Keratinocyte (primary cell): ENCODE data around the gene FLG. TPM values are rescaled to one million over a fixed set of nuclear protein-coding genes. Genes with fewer than 3 reads are reported as not detected.
"Not testable (repeated sequence)": the region's sequence is repeated elsewhere in the genome, so short reads cannot be mapped to it uniquely, and the experiment has no call there.

Experiments used
- DNase-seq: peaks from one replicate; pipeline ENCODE4 v3.0.0-alpha.2; 2011; ENCODE audit warnings: low read depth, missing footprints, low spot score
- FAIRE-seq: peaks from 2 replicates; lab custom pipeline; 2011; peaks lifted over from hg19 to GRCh38; lab: Jason Lieb, UNC
- H2AFZ ChIP-seq: 2 replicates; pipeline ENCODE4 v1.6.0; 2012; ENCODE audit warnings: low read length, control low read depth, inconsistent platforms; ENCODE audit not compliant: control insufficient read depth
- H3K27ac ChIP-seq: 2 replicates; pipeline ENCODE4 v1.5.1; 2011; ENCODE audit warnings: low read length; ENCODE audit not compliant: control insufficient read depth, insufficient read depth
- H3K27me3 ChIP-seq: 3 replicates; pipeline ENCODE4 v1.6.0; 2011; ENCODE audit warnings: low read length; ENCODE audit not compliant: control insufficient read depth, insufficient read depth; ENCODE audit errors: extremely low read depth
- H3K36me3 ChIP-seq, 2 experiments: 2 replicates in 1 of 2; 3 replicates in 1 of 2; pipeline ENCODE4 v1.5.1; 2011; ENCODE audit warnings: low read length in 2 of 2, mild to moderate bottlenecking in 1 of 2; ENCODE audit not compliant: control insufficient read depth in 2 of 2, insufficient read depth in 2 of 2; ENCODE audit errors: extremely low read depth in 1 of 2
- H3K4me1 ChIP-seq: 3 replicates; pipeline ENCODE4 v1.5.1; 2011; ENCODE audit warnings: low read length; ENCODE audit not compliant: control insufficient read depth, insufficient read depth; ENCODE audit errors: extremely low read depth
- H3K4me2 ChIP-seq: 3 replicates; pipeline ENCODE4 v1.6.0; 2011; ENCODE audit warnings: low read depth, low read length; ENCODE audit not compliant: control insufficient read depth, insufficient read depth; ENCODE audit errors: extremely low read depth
- H3K4me3 ChIP-seq, 3 experiments: fragments of 200-600 bp in 1 of 3; sonication (generic) in 1 of 3; 2 replicates in 2 of 3; 3 replicates in 1 of 3; pipeline ENCODE4 v1.5.1; 2011 to 2016; ENCODE audit warnings: low read length in 3 of 3, mild to moderate bottlenecking in 3 of 3, control low read depth in 2 of 3, inconsistent platforms in 1 of 3, low read depth in 1 of 3, mixed read lengths in 1 of 3, mixed run types in 1 of 3, moderate library complexity in 1 of 3; ENCODE audit not compliant: control insufficient read depth in 2 of 3, insufficient read depth in 2 of 3; ENCODE audit errors: extremely low read depth in 1 of 3
- H3K79me2 ChIP-seq: 2 replicates; pipeline ENCODE4 v1.6.0; 2012; ENCODE audit warnings: low read length; ENCODE audit not compliant: control insufficient read depth, insufficient read depth
- H3K9ac ChIP-seq: 3 replicates; pipeline ENCODE4 v1.6.0; 2011; ENCODE audit warnings: low read length; ENCODE audit not compliant: control insufficient read depth, insufficient read depth; ENCODE audit errors: extremely low read depth
- H3K9me1 ChIP-seq: 3 replicates; pipeline ENCODE4 v1.6.0; 2011; ENCODE audit warnings: low read length; ENCODE audit not compliant: control insufficient read depth, insufficient read depth; ENCODE audit errors: extremely low read depth
- H3K9me3 ChIP-seq: 2 replicates; pipeline ENCODE4 v1.5.1; 2012; ENCODE audit warnings: low read depth, low read length; ENCODE audit not compliant: control insufficient read depth
- H4K20me1 ChIP-seq: 3 replicates; pipeline ENCODE4 v1.6.0; 2011; ENCODE audit warnings: low read length; ENCODE audit not compliant: control insufficient read depth, insufficient read depth; ENCODE audit errors: extremely low read depth
- dilution Hi-C: fragments of 300-500 bp; cut with MboI; formaldehyde crosslinking; loops from one replicate; pipeline ENCODE4 v1.7.0; 2020; ENCODE audit warnings: low sequenced_read_pairs; ENCODE audit not compliant: extremely low pct_ligation_motif_present
- polyA plus RNA-seq, 5 experiments: library from polyadenylated mRNA; depleted of rRNA in 3 of 5; stranded (reverse) in 3 of 5; stranded (forward) in 1 of 5; unstranded in 1 of 5; fragments of >200 nt; gene quantifications; 1 replicate in 1 of 5; 2 replicates in 3 of 5; 3 replicates in 1 of 5; pipeline versions ENCODE4 v1.2.1 to v1.2.3, GENCODE V29; 2011 to 2012; ENCODE audit warnings: missing spikeins in 2 of 5, low read depth in 1 of 5, low replicate concordance in 1 of 5

FLG gene
- polyA plus RNA-seq, 1 donor (not counting 4 experiments of a cell fraction or from before 2014, with no cell fraction given) = 8.8 TPM

- H3K79me2 ChIP-seq, FAIRE-seq, H3K4me1 ChIP-seq, dilution Hi-C loops, H3K9ac ChIP-seq, H4K20me1 ChIP-seq, H3K4me3 ChIP-seq, DNase-seq, H3K4me2 ChIP-seq, H3K27me3 ChIP-seq, H3K9me1 ChIP-seq, H3K36me3 ChIP-seq, H3K9me3 ChIP-seq, H3K27ac ChIP-seq, H2AFZ ChIP-seq: not testable (repeated sequence)
These were observed 16.3 kb downstream of the FLG start for GRCh38 chr1:152308758-152309157.

- FAIRE-seq, H3K79me2 ChIP-seq, H3K27ac ChIP-seq, H3K4me1 ChIP-seq, H3K9me1 ChIP-seq, dilution Hi-C loops, H3K4me3 ChIP-seq, H3K4me2 ChIP-seq, H4K20me1 ChIP-seq, H3K9me3 ChIP-seq, DNase-seq, H3K36me3 ChIP-seq, H3K9ac ChIP-seq, H2AFZ ChIP-seq, H3K27me3 ChIP-seq: not testable (repeated sequence)
These were observed 17.1 kb downstream of the FLG start for GRCh38 chr1:152307970-152308369.

GRCh38 chr1:152306123-152306522, 18.9 kb downstream of the FLG start:
- H3K9ac ChIP-seq, H3K27me3 ChIP-seq, H3K79me2 ChIP-seq, FAIRE-seq, H3K4me3 ChIP-seq, DNase-seq, H3K36me3 ChIP-seq, dilution Hi-C loops, H3K4me1 ChIP-seq, H4K20me1 ChIP-seq, H3K27ac ChIP-seq, H3K9me3 ChIP-seq, H3K4me2 ChIP-seq, H2AFZ ChIP-seq, H3K9me1 ChIP-seq: not testable (repeated sequence)

GRCh38 chr1:152304773-152305172, 20.3 kb downstream of the FLG start:
- H3K9me3 ChIP-seq, H3K4me2 ChIP-seq, dilution Hi-C loops, H2AFZ ChIP-seq, H3K9ac ChIP-seq, H3K36me3 ChIP-seq, H3K79me2 ChIP-seq, DNase-seq, H3K9me1 ChIP-seq, H3K4me3 ChIP-seq, H3K27me3 ChIP-seq, H3K27ac ChIP-seq, FAIRE-seq, H4K20me1 ChIP-seq, H3K4me1 ChIP-seq: not testable (repeated sequence)

GRCh38 chr1:152303139-152303872, 21.7 kb downstream of the FLG start:
- H3K79me2 ChIP-seq, H3K4me3 ChIP-seq, H3K9ac ChIP-seq, H3K36me3 ChIP-seq, DNase-seq, H3K4me2 ChIP-seq, dilution Hi-C loops, H3K4me1 ChIP-seq, H3K27me3 ChIP-seq, H3K9me1 ChIP-seq, H2AFZ ChIP-seq, FAIRE-seq, H4K20me1 ChIP-seq, H3K9me3 ChIP-seq, H3K27ac ChIP-seq: not testable (repeated sequence)
